GM12865 (cell line): ENCODE results near the gene MAN2A1.

Source experiments
- DNase-seq: peaks from one replicate; pipeline ENCODE4 v3.0.0; 2010; ENCODE audit warnings: low read depth
- H3K4me3 ChIP-seq: 2 replicates; pipeline ENCODE4 v1.5.1; 2011; ENCODE audit warnings: mild to moderate bottlenecking, low read depth, low read length, control low read depth
- CTCF ChIP-seq: IDR thresholded peaks from 2 replicates; pipeline ENCODE4 v1.5.1; 2011; ENCODE audit warnings: low read length, control low read depth, low read depth, inconsistent platforms; ENCODE audit not compliant: insufficient read depth; ENCODE audit errors: missing control alignments

The MAN2A1 gene

GRCh38 chr5:109743770-109744212 is 54.1 kb downstream of the MAN2A1 start:
- no peak for DNase-seq
- no peak overlapping the region for H3K4me3 ChIP-seq
- TF ChIP-seq CTCF: no peak

GRCh38 chr5:109744261-109744660 is 54.5 kb downstream of the MAN2A1 start:
- TF ChIP-seq CTCF: no peak
- H3K4me3 ChIP-seq: no peak overlapping the region
- DNase-seq: no peak

- H3K4me3 ChIP-seq: no peak overlapping the region
- TF ChIP-seq CTCF: no peak
- no peak for DNase-seq
These were observed 58.8 kb downstream of the MAN2A1 start for GRCh38 chr5:109748546-109748945.

GRCh38 chr5:109750463-109750862 is 60.7 kb downstream of the MAN2A1 start:
- no peak for DNase-seq
- H3K4me3 ChIP-seq: no peak overlapping the region
- TF ChIP-seq CTCF: no peak

GRCh38 chr5:109753279-109753678 is 63.6 kb downstream of the MAN2A1 start:
- no peak for DNase-seq
- H3K4me3 ChIP-seq: no peak overlapping the region
- no peak for TF ChIP-seq CTCF

- H3K4me3 ChIP-seq: no peak overlapping the region
- TF ChIP-seq CTCF: no peak
- DNase-seq: no peak
These were observed 64.6 kb downstream of the MAN2A1 start for GRCh38 chr5:109754319-109754718.

GRCh38 chr5:109755761-109756160 is 66.0 kb downstream of the MAN2A1 start:
- no peak for TF ChIP-seq CTCF
- DNase-seq: no peak
- no peak overlapping the region for H3K4me3 ChIP-seq
